Esophagus muscularis mucosa (tissue), 3 donors: ENCODE data around the gene CLNK.

Experiments used
- CTCF ChIP-seq, 3 experiments: fragments of 200-600 bp in 2 of 3; fragments of 450-650 bp in 1 of 3; sonication (generic) in 2 of 3; IDR thresholded peaks; one replicate each; pipeline ENCODE4 v1.5.1; 2017 to 2019; ENCODE audit warnings: antibody characterized with exemption in 3 of 3, mild to moderate bottlenecking in 2 of 3, moderate library complexity in 1 of 3
- POLR2A ChIP-seq: fragments of 450-650 bp; IDR thresholded peaks from one replicate; pipeline ENCODE4 v1.6.1; 2017; ENCODE audit warnings: antibody characterized with exemption, moderate library complexity, mild to moderate bottlenecking, low read depth

GRCh38 chr4:10664408-10664807, 20.2 kb downstream of the CLNK start:
- no peak for TF ChIP-seq CTCF (IDR thresholded peaks at IDR 0.05)
- TF ChIP-seq POLR2A, result no peak
